GM10847 (cell line): ENCODE data around the gene CUL5.

ENCODE experiments used
- POLR2A ChIP-seq: IDR thresholded peaks from 2 replicates; pipeline ENCODE4 v1.6.1; 2011; ENCODE audit not compliant: insufficient read length; ENCODE audit errors: extremely low read depth

Gene CUL5

DNA sequence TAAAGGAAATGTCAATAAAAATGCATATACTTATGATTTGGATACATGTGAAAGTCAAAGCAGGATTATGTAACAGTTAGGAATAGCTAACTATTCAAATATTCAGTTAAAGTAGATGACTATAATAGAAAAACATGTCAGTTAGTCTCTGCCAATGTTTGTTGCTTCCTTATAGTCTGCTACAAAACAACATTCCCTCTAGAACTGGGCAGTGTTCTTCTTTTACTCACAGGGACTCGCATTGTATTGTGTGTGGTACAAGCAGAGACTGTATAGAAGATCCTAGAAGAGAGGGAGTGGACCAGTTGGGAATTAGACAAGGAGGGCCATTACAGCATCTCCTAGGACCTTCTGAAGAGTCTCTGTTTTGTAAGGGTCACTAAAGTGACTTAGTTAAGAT is 123.3 kb downstream of the CUL5 start:
- TF ChIP-seq POLR2A, result no peak

DNA sequence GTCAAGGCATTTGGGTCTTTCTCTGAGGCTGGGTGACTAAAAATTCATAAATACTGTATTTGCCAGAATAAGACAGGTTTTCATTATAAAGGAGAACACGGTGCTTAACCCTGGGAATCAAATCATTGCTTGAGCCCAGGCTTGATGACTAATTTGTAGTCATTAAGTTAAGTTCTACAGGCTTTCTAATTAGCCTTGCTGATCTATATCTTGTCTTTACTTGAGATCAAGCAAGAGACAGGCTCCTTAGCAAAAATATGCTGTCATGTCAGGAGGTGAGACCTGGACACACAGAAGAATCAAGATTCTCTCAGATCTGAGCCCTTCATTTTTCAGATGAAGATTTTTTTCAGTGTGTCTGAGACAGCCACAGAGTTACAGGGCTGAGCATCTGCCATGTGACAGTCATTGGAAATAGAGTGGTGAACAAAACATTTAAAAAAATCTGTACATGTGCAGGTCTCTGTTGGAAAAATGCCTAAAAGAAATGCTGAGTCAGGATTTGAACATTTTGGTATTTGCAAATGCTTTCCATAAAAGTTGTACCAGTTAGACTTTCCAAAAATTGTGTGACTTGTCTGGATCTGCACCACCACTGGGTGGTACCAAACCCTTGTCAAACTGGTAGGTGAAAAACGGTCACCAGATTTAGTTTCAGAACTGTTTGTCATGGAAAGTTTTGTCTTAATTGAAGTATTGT is 127.3 kb downstream of the CUL5 start:
- no peak for TF ChIP-seq POLR2A

DNA sequence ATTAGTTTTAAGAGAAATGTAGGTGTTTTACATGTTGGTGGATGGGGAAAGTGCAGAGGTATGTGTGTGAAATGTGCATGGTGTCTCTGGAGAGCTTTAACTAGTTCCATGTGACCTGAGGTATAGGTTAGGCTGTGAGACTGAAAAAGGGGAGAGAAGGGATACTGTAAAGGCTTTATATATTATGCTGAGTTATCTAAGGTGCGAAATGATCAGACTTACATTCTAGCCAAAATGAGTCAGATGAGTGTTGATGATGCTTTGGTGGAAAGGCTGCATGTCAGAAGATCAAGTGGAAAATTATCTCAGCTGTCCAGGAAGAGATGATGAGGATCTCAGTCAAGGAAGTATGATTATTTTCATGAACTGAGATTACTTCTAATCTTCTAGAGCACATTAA is 128.5 kb downstream of the CUL5 start:
- TF ChIP-seq POLR2A, result no peak

DNA sequence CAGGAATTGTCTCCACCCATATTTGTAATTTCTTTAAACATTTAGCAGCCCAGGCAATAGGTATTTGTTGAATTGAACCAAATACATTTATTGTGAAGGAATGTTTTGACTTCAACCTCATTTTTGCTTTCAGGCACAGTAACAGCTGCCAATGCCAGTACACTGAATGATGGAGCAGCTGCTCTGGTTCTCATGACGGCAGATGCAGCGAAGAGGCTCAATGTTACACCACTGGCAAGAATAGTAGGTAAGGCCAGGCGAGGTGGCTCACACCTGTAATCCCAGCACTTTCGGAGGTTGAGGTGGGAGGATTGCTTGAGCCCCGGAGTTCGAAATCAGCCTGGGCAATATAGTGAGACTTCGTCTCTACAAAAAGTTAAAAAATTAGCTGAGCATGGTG is 133.6 kb downstream of the CUL5 start:
- no peak for TF ChIP-seq POLR2A

DNA sequence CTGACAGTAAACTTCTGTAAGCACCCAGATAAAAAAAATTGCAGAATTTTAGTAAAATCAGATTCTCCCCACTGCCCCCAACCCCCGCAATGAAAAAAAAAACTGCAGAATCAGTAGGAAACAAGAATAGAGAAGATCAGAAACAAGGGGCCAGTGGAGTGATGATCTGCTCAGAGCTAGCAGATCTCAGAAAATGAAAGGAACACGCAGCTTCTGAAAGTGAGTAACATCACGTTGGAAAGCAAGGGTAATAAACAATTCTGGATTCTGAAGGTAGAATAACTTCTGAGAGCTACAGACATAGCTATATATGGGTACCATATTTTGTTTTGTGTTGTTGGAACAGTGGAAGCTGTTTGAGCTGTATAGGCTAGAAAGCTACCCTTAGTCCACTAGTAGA is 135.9 kb downstream of the CUL5 start:
- no peak for TF ChIP-seq POLR2A

DNA sequence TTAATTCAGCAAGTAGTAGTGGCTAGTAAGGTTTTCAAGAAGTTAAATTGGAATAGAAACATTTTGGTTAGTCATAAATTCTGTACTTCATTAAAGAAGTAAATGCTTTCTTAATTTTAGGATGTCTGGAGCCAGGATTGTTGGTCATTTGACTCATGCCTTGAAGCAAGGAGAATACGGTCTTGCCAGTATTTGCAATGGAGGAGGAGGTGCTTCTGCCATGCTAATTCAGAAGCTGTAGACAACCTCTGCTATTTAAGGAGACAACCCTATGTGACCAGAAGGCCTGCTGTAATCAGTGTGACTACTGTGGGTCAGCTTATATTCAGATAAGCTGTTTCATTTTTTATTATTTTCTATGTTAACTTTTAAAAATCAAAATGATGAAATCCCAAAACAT is 138.5 kb downstream of the CUL5 start:
- no peak for TF ChIP-seq POLR2A

DNA sequence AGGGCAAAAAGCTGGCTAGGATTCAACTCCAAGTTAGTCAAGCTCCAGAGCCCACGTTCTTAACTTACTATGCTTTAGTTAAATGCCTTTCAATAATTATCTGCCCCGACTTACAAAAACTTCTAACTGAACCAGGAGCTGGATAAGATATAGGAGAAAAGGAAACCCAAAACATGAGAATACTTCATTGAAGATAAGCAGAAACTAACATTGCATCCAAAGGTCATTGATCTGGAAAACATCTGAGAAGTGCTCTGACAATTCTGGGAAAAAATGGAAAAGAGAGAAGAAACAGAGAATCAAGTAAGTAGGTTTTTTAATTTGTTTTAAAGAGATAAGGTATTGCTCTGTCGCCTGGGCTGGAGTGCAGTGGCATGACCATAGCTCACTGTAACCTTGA is 139.9 kb downstream of the CUL5 start:
- TF ChIP-seq POLR2A, result no peak

DNA sequence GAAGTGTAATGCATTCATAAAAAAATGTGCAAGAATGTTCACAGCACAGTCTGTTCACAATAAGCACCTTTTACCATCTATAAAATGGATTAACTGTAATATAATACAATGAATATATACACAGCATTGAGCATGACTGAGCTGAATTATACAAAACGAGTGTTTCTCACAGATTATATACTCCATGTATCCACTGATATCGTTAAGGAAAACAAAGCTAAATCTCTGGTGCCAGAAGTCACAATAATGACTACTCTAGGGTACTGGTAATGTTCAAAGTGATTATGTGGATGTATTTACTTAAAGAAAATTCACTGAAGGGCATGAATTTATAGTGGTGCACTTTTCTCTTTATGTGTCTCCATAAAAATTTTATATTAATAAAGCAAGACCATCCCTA is 145.9 kb downstream of the CUL5 start:
- TF ChIP-seq POLR2A, result no peak
